GM12872 (cell line): ENCODE measurements around the gene PIMREG.

Source experiments
- CTCF ChIP-seq: IDR thresholded peaks from 3 replicates; pipeline ENCODE4 v1.5.1; 2011; ENCODE audit warnings: low read depth, mild to moderate bottlenecking, low read length, moderate library complexity; ENCODE audit not compliant: insufficient read depth

The PIMREG gene

GRCh38 chr17:6442775-6443174, 1.5 kb upstream of the PIMREG start:
- no peak for TF ChIP-seq CTCF

- no peak for TF ChIP-seq CTCF
Measured at GRCh38 chr17:6444571-6445335, 498 bp downstream of the PIMREG start.

- no peak for TF ChIP-seq CTCF
Measured at GRCh38 chr17:6446516-6447100, 2.4 kb downstream of the PIMREG start.

- no peak for TF ChIP-seq CTCF
Measured at GRCh38 chr17:6448473-6448872, 4.2 kb downstream of the PIMREG start.

- no peak for TF ChIP-seq CTCF
Measured at GRCh38 chr17:6449307-6449706, 5.1 kb downstream of the PIMREG start.

- no peak for TF ChIP-seq CTCF
Measured at GRCh38 chr17:6450926-6451832, 6.9 kb downstream of the PIMREG start.
